ENCODE results near the gene ACVR1. TPM values are rescaled to one million over a fixed set of nuclear protein-coding genes. Genes with fewer than 3 reads are reported as not detected.

ACVR1 gene
- total and polyA plus RNA-seq, 9 of the 15 experiments (the other 6 are each of a cell fraction or from before 2014, with no cell fraction given) = 3.8 to 14.3 (median 6.9) TPM

DNA sequence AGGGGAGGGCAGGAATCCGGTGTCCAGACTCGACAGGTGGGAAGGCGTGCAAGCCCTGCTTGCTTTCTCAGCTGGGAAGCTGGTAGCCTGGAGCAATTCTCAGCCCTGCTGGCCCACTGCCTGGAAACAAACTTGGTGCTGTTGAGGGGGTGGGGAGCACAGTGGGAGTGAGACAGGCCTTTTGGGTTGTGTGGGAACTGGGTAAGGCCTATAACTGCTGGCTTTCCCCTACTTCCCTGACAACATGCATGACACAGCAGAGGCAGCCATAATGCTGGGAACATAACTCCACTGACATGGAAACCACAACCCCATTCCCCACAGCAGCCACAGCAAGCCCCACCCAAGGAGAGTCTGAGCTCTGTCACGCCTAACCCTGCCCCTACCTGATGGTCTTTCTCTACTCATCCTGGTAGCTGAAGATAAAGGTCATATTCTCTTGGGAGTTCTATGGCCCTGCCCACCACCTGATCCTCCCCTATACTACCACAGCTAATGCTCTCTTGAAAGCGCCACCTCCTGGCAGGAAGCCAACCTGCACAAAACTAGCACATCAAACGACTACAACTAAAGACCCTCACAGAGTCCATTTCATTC, 124.6 kb downstream of the ACVR1 start (continued):
- TF ChIP-seq NFE2 (IDR thresholded peaks at IDR 0.05; ENCODE audit: low read depth) = peak; percentile 93
- TF ChIP-seq TCF3 (CRISPR knock-in tag; IDR thresholded peaks at IDR 0.05) = peak; percentile 89
- peak; percentile 66 to 80 for TF ChIP-seq FOXK2 (conservative IDR thresholded peaks at IDR 0.05 in 1 of 2, IDR thresholded peaks at IDR 0.05 in 1 of 2; ENCODE audit: low read depth in 2 of 2)
- TF ChIP-seq NFIX (CRISPR knock-in tag; IDR thresholded peaks at IDR 0.05; ENCODE audit: low read depth) = peak; percentile 47; the same call in 1 of the 2 replicates
- TF ChIP-seq EHMT2 (IDR thresholded peaks at IDR 0.05) = peak; percentile 77; the same call in 1 of the 2 replicates
- TF ChIP-seq, protein P1, sequence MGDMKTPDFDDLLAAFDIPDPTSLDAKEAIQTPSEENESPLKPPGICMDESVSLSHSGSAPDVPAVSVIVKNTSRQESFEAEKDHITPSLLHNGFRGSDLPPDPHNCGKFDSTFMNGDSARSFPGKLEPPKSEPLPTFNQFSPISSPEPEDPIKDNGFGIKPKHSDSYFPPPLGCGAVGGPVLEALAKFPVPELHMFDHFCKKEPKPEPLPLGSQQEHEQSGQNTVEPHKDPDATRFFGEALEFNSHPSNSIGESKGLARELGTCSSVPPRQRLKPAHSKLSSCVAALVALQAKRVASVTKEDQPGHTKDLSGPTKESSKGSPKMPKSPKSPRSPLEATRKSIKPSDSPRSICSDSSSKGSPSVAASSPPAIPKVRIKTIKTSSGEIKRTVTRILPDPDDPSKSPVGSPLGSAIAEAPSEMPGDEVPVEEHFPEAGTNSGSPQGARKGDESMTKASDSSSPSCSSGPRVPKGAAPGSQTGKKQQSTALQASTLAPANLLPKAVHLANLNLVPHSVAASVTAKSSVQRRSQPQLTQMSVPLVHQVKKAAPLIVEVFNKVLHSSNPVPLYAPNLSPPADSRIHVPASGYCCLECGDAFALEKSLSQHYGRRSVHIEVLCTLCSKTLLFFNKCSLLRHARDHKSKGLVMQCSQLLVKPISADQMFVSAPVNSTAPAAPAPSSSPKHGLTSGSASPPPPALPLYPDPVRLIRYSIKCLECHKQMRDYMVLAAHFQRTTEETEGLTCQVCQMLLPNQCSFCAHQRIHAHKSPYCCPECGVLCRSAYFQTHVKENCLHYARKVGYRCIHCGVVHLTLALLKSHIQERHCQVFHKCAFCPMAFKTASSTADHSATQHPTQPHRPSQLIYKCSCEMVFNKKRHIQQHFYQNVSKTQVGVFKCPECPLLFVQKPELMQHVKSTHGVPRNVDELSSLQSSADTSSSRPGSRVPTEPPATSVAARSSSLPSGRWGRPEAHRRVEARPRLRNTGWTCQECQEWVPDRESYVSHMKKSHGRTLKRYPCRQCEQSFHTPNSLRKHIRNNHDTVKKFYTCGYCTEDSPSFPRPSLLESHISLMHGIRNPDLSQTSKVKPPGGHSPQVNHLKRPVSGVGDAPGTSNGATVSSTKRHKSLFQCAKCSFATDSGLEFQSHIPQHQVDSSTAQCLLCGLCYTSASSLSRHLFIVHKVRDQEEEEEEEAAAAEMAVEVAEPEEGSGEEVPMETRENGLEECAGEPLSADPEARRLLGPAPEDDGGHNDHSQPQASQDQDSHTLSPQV (IDR thresholded peaks at IDR 0.05) = peak; percentile 71; the same call in 1 of the 2 replicates
- TF ChIP-seq, protein P2, sequence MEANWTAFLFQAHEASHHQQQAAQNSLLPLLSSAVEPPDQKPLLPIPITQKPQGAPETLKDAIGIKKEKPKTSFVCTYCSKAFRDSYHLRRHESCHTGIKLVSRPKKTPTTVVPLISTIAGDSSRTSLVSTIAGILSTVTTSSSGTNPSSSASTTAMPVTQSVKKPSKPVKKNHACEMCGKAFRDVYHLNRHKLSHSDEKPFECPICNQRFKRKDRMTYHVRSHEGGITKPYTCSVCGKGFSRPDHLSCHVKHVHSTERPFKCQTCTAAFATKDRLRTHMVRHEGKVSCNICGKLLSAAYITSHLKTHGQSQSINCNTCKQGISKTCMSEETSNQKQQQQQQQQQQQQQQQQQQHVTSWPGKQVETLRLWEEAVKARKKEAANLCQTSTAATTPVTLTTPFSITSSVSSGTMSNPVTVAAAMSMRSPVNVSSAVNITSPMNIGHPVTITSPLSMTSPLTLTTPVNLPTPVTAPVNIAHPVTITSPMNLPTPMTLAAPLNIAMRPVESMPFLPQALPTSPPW (CRISPR knock-in tag; IDR thresholded peaks at IDR 0.05) = peak; percentile 59; the same call in 1 of the 2 replicates
- peak; percentile 34; the same call in 1 of the 2 replicates for TF ChIP-seq CXXC5 (CRISPR knock-in tag; IDR thresholded peaks at IDR 0.05)
- TF ChIP-seq SMAD4 (CRISPR knock-in tag; conservative IDR thresholded peaks at IDR 0.05) = 0 out of 2 replicates have a peak, but pooled peaks have one; percentile 16
- TF ChIP-seq JUND (IDR thresholded peaks at IDR 0.05; ENCODE audit: borderline replicate concordance, low read depth, low read length) = peak; percentile 51; the same call in 1 of the 2 replicates
- peak; percentile 76; the same call in 1 of the 3 replicates for TF ChIP-seq JUND (tag; IDR thresholded peaks at IDR 0.05; ENCODE audit: borderline replicate concordance, low read depth, low read length)
- peak; percentile 29; the same call in 1 of the 2 replicates for TF ChIP-seq EGR1 (conservative IDR thresholded peaks at IDR 0.05)
- 0 out of 4 replicates have a peak, but pooled peaks of 1 of the 2 experiments have one; percentile 15 for TF ChIP-seq SRF (CRISPR knock-in tag; IDR thresholded peaks at IDR 0.05)
- TF ChIP-seq BCLAF1 (IDR thresholded peaks at IDR 0.05; ENCODE audit: borderline replicate concordance in 1 of 2, control insufficient read depth in 1 of 2, low read depth in 2 of 2, low read length in 1 of 2) = 0 out of 4 replicates have a peak, but pooled peaks of 1 of the 2 experiments have one; percentile 43
- TF ChIP-seq ZNF764 (CRISPR knock-in tag; IDR thresholded peaks at IDR 0.05; ENCODE audit: low read depth) = no peak
- peak; percentile 73; the same call in 1 of the 2 replicates for TF ChIP-seq ZNF263 (CRISPR knock-in tag; IDR thresholded peaks at IDR 0.05; ENCODE audit: borderline replicate concordance)
- peak; percentile 37 to 67; a peak in 3 of 4 replicates for TF ChIP-seq RAD21 (CRISPR knock-in tag; conservative IDR thresholded peaks at IDR 0.05 in 1 of 2, IDR thresholded peaks at IDR 0.05 in 1 of 2)
- TF ChIP-seq TRIM24 (IDR thresholded peaks at IDR 0.05) = 0 out of 4 replicates have a peak, but pooled peaks of 1 of the 2 experiments have one; percentile 25

Data from K562 (cell line).